GM18951 (cell line): ENCODE measurements around the gene COL4A4.

Experiments
- POLR2A ChIP-seq: IDR thresholded peaks from 4 replicates; pipeline ENCODE4 v1.6.1; 2011; ENCODE audit warnings: mild to moderate bottlenecking; ENCODE audit not compliant: insufficient read length, insufficient read depth; ENCODE audit errors: extremely low read depth
- in situ Hi-C: fragments of 300-500 bp; cut with MboI; formaldehyde crosslinking; loops from one replicate; pipeline ENCODE4 v1.12.0; 2022; ENCODE audit warnings: low sequenced_read_pairs, mixed read lengths, inconsistent platforms; ENCODE audit not compliant: unreplicated experiment

COL4A4 gene

GRCh38 chr2:227124811-227125210 is 39.2 kb downstream of the COL4A4 start:
- in situ Hi-C loops = loop anchor here (25.0 kb wide), 2 partner anchors 313 to 637 kb away; no protein-coding TSS in a partner anchor

GRCh38 chr2:227123697-227124096 is 40.3 kb downstream of the COL4A4 start:
- in situ Hi-C loops = loop anchor here (25.0 kb wide), 1 partner anchor 311 kb away; no protein-coding TSS in a partner anchor
- no peak for TF ChIP-seq POLR2A

More at GRCh38 chr2:227124811-227125210, 39.2 kb downstream of the COL4A4 start:
- TF ChIP-seq POLR2A = no peak

GRCh38 chr2:227118353-227118752 is 45.7 kb downstream of the COL4A4 start:
- in situ Hi-C loops = loop anchor here (25.0 kb wide), 1 partner anchor 306 kb away; no protein-coding TSS in a partner anchor
- TF ChIP-seq POLR2A = no peak

GRCh38 chr2:227117852-227118251 is 46.2 kb downstream of the COL4A4 start:
- TF ChIP-seq POLR2A = no peak
- in situ Hi-C loops = loop anchor here (25.0 kb wide), 1 partner anchor 306 kb away; no protein-coding TSS in a partner anchor

DNA sequence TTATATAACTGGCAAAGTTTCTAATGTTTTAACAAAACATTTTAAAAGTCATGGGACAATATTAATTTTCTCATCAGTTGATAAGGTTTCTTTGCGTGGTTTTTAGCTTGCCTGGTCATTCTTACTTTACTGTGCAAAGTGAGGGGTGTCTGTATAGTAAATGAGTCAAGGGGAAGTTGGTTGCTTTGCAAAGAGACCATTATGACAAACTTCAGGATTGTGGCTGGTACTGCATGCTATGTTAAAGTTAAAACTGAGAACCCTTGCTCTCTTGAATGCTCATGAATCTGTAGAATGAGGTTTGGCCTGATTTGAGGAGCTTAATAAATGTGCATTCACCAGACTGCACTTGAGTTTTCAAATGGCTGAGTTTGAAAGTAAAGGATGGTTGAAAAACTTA is 47.0 kb downstream of the COL4A4 start:
- in situ Hi-C loops = loop anchor here (25.0 kb wide), 1 partner anchor 305 kb away; no protein-coding TSS in a partner anchor
- no peak for TF ChIP-seq POLR2A

- in situ Hi-C loops = loop anchor here (25.0 kb wide), 1 partner anchor 303 kb away; no protein-coding TSS in a partner anchor
Observed at GRCh38 chr2:227115761-227116160, 48.2 kb downstream of the COL4A4 start.

DNA sequence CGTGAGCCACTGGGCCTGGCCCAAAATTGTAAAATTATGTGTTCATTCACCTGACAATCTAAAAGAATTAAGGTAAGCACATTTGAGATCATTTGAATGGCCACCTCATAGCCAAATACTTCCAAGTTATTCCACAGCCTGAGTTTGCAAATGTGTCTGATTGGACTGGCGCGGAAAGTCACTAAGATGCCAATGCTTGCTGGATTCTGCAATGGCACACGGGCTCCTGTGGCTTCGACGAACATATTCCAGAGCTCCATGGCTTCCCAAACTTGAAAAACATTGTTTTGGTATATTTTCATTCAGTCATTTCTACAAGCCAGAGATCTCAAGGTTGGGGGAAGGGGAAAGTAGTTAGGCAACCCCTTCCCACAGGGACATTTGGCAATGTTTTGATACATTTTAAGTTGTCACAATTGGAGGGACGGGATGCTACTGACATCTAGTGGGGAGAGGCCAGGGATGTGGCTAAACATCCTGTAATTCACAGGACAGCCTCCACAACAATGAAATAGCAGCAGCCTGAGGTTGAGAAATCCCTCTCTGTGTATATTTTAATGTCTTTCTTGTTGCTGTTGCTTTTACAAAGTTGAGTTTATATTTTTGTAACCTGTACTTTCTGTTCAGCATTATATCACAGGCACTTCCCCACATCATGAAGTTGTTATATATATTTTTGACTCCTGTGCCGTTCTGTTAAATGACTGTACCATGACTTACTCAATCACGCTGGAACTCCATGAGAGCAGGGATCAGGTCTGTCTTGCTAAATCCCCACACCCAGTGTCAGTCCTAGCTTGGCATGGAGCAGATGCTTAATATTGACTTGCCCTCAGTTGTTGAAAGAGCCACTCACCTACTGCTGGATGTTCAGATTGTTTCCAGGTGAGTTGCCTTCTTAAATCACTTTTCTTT is 56.9 kb downstream of the COL4A4 start:
- no peak for TF ChIP-seq POLR2A
- in situ Hi-C loops = loop anchor here (25.0 kb wide), 1 partner anchor 295 kb away; no protein-coding TSS in a partner anchor

More at GRCh38 chr2:227115761-227116160, 48.2 kb downstream of the COL4A4 start:
- TF ChIP-seq POLR2A = no peak

GRCh38 chr2:227103583-227103982 is 60.4 kb downstream of the COL4A4 start:
- in situ Hi-C loops = loop anchor here (25.0 kb wide), 1 partner anchor 291 kb away; no protein-coding TSS in a partner anchor

GRCh38 chr2:227099340-227099739 is 64.7 kb downstream of the COL4A4 start:
- TF ChIP-seq POLR2A = no peak
- in situ Hi-C loops = no loop called here

More at GRCh38 chr2:227103583-227103982, 60.4 kb downstream of the COL4A4 start:
- no peak for TF ChIP-seq POLR2A

GRCh38 chr2:227098162-227098515 is 65.9 kb downstream of the COL4A4 start:
- in situ Hi-C loops = no loop called here
- TF ChIP-seq POLR2A = no peak

- no peak for TF ChIP-seq POLR2A
- in situ Hi-C loops = no loop called here
Observed at GRCh38 chr2:227097495-227098161, 66.4 kb downstream of the COL4A4 start.

DNA sequence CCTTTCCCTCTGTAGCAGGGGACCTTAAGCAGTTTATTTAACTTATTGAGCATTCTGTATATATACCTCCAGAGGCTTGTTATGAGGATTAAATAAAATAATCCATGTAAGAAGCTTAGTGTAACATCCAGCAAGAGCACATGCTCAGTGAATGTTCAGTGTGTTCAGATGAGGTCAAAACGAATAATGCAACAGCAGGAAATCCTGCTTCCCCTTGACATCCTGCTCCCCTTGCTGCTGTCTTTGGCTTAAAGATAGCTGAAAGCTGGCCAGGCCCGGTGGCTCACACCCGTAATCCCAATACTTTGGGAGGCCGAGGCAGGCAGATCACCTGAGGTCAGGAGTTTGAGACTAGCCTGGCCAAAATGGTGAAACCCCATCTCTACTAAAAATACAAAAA is 68.7 kb downstream of the COL4A4 start:
- in situ Hi-C loops = no loop called here
- no peak for TF ChIP-seq POLR2A

DNA sequence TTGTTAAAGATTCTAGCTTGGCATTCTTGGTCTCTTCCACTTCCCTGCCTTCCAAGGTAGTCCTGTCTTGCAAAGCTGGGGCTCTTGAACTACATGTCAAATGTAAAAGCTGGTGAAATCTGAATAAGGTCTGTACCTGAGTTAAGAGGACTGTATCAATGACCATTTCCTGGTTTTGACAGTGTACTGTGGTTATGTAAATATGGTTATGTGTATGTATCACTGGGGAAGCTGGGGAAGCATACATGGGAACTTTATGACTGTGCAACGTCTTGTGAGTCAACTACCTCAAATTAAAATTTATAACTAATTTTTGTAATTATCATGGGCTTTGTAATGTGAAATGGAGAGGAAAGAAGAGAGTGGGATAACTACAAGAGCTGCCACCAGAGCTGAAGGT is 81.7 kb downstream of the COL4A4 start:
- no peak for TF ChIP-seq POLR2A
- in situ Hi-C loops = no loop called here
